ENCODE data around the gene TSPAN3.

- TF ChIP-seq CTCF (IDR thresholded peaks at IDR 0.05; ENCODE audit: insufficient read depth, low read length, poor library complexity, severe bottlenecking) (peak; percentile 71), EZH2phosphoT487 (conservative IDR thresholded peaks at IDR 0.05; ENCODE audit: low read length) (no peak)
Measured at GRCh38 chr15:77118882-77119321, 48.0 kb upstream of the TSPAN3 start.
